Large intestine (tissue), 3 donors: ENCODE results near the gene C9orf50. TPM values are rescaled to one million over a fixed set of nuclear protein-coding genes. Genes with fewer than 3 reads are reported as not detected.
"Not testable (repeated sequence)": the region's sequence is repeated elsewhere in the genome, so short reads cannot be mapped to it uniquely, and the experiment has no call there.

ENCODE experiments used
- DNase-seq, 2 donors: peaks; one replicate each; pipeline versions ENCODE4 v3.0.0 to v3.0.0-alpha.2; 2013
- H3K27ac ChIP-seq: one replicate; pipeline ENCODE4 v1.5.1; 2013; ENCODE audit warnings: low read length
- H3K27me3 ChIP-seq: 2 replicates; pipeline ENCODE4 v1.6.1; 2013; ENCODE audit warnings: low read length; ENCODE audit not compliant: control insufficient read depth, insufficient read depth
- H3K36me3 ChIP-seq: 2 replicates; pipeline ENCODE4 v1.6.1; 2013; ENCODE audit warnings: low read length; ENCODE audit not compliant: control insufficient read depth, insufficient read depth
- H3K4me1 ChIP-seq: one replicate; pipeline ENCODE4 v1.6.1; 2013; ENCODE audit warnings: low read length; ENCODE audit not compliant: control insufficient read depth, insufficient read depth
- H3K4me3 ChIP-seq: one replicate; pipeline ENCODE4 v1.5.1; 2013; ENCODE audit warnings: low read length
- H3K9me3 ChIP-seq: one replicate; pipeline ENCODE4 v1.6.1; 2013; ENCODE audit warnings: mild to moderate bottlenecking, low read depth, low read length, moderate library complexity; ENCODE audit not compliant: control insufficient read depth
- WGBS: methylation state at CpG from one replicate; pipeline ENCODE4 v1.1.5; 2013; ENCODE audit warnings: low lambda C conversion rate; ENCODE audit not compliant: insufficient coverage; 5-methylcytosine and 5-hydroxymethylcytosine counted together
- polyA plus RNA-seq: library from polyadenylated mRNA; unstranded; fragments of 120-200 nt; gene quantifications from one replicate; pipeline ENCODE4 v1.2.1, GENCODE V29; 2013

Gene C9orf50
- polyA plus RNA-seq, 1 donor = 0.33 TPM

- not testable (repeated sequence) for H3K4me1 ChIP-seq, H3K27ac ChIP-seq, H3K36me3 ChIP-seq, H3K9me3 ChIP-seq, DNase-seq, H3K4me3 ChIP-seq
- H3K27me3 ChIP-seq = peaks cover 43% of the 10 kb centered on the region
- no CpG with 5 or more reads among the region's 3 CpGs for WGBS
These were observed 41.3 kb upstream of the C9orf50 start for GRCh38 chr9:129662239-129662638.

- H3K36me3 ChIP-seq = no peaks in the 10 kb centered on the region
- peaks cover 30% of the 10 kb centered on the region for H3K27me3 ChIP-seq
- 100% methylated on average over 1 of the region's 2 CpGs for WGBS
- H3K4me3 ChIP-seq = no peak overlapping the region
- DNase-seq = no peak
- H3K9me3 ChIP-seq = peaks cover 6% of the 10 kb centered on the region
- no peak overlapping the region for H3K27ac ChIP-seq
- no peaks in the 10 kb centered on the region for H3K4me1 ChIP-seq
These were observed 40.1 kb upstream of the C9orf50 start for GRCh38 chr9:129661029-129661428.

GRCh38 chr9:129656795-129657390, 36.0 kb upstream of the C9orf50 start:
- WGBS = no CpG with 5 or more reads among the region's 12 CpGs

GRCh38 chr9:129655696-129656095, 34.8 kb upstream of the C9orf50 start:
- peaks cover 10% of the 10 kb centered on the region for H3K4me1 ChIP-seq
- no peak overlapping the region for H3K4me3 ChIP-seq
- H3K27ac ChIP-seq = no peak overlapping the region
- no peaks in the 10 kb centered on the region for H3K9me3 ChIP-seq
- H3K27me3 ChIP-seq = peaks cover 3% of the 10 kb centered on the region
- 100% methylated on average over 1 of the region's 7 CpGs for WGBS
- no peak for DNase-seq
- H3K36me3 ChIP-seq = no peaks in the 10 kb centered on the region

More at GRCh38 chr9:129656795-129657390, 36.0 kb upstream of the C9orf50 start:
- Histone ChIP-seq H3K9me3 (no peaks in the 10 kb centered on the region), H3K27ac (no peak overlapping the region), H3K27me3 (peaks cover 5% of the 10 kb centered on the region), H3K4me1 (peaks cover 10% of the 10 kb centered on the region), H3K36me3 (no peaks in the 10 kb centered on the region), H3K4me3 (no peak overlapping the region)
- DNase-seq = no peak

- no CpG with 5 or more reads among the region's 7 CpGs for WGBS
- Histone ChIP-seq H3K4me3 (no peak overlapping the region), H3K36me3 (no peaks in the 10 kb centered on the region), H3K9me3 (no peaks in the 10 kb centered on the region), H3K4me1 (peaks cover 10% of the 10 kb centered on the region), H3K27ac (no peak overlapping the region), H3K27me3 (peaks cover 3% of the 10 kb centered on the region)
- no peak for DNase-seq
These were observed 34.3 kb upstream of the C9orf50 start for GRCh38 chr9:129655154-129655553.

- H3K4me1 ChIP-seq = peaks cover 10% of the 10 kb centered on the region
- H3K27ac ChIP-seq = no peak overlapping the region
- H3K4me3 ChIP-seq = no peak overlapping the region
- H3K27me3 ChIP-seq = peaks cover 3% of the 10 kb centered on the region
- no peaks in the 10 kb centered on the region for H3K9me3 ChIP-seq
- WGBS = 12% methylated on average over 5 of the region's 20 CpGs
- H3K36me3 ChIP-seq = no peaks in the 10 kb centered on the region
- DNase-seq = peak in 1 of 2 donors; percentile 33
These were observed 33.7 kb upstream of the C9orf50 start for GRCh38 chr9:129654554-129655040.

- WGBS = no CpG with 5 or more reads among the region's 19 CpGs
- peak in 1 of 2 donors; percentile 26 for DNase-seq
- no peaks in the 10 kb centered on the region for H3K9me3 ChIP-seq
These were observed 33.1 kb upstream of the C9orf50 start for GRCh38 chr9:129653823-129654553.

GRCh38 chr9:129650680-129651235, 29.9 kb upstream of the C9orf50 start:
- H3K4me1 ChIP-seq = peaks cover 10% of the 10 kb centered on the region
- WGBS = no CpG with 5 or more reads among the region's 10 CpGs
- no peak for DNase-seq
- H3K9me3 ChIP-seq = no peaks in the 10 kb centered on the region
- H3K36me3 ChIP-seq = no peaks in the 10 kb centered on the region
- H3K4me3 ChIP-seq = no peak overlapping the region
- peaks cover 3% of the 10 kb centered on the region for H3K27me3 ChIP-seq
- H3K27ac ChIP-seq = no peak overlapping the region

More at GRCh38 chr9:129653823-129654553, 33.1 kb upstream of the C9orf50 start:
- H3K4me1 ChIP-seq = peaks cover 10% of the 10 kb centered on the region
- no peaks in the 10 kb centered on the region for H3K36me3 ChIP-seq
- peaks cover 3% of the 10 kb centered on the region for H3K27me3 ChIP-seq
- no peak overlapping the region for H3K4me3 ChIP-seq
- H3K27ac ChIP-seq = no peak overlapping the region

GRCh38 chr9:129649726-129650679, 29.1 kb upstream of the C9orf50 start:
- Histone ChIP-seq H3K27ac (no peak overlapping the region), H3K36me3 (no peaks in the 10 kb centered on the region), H3K4me3 (no peak overlapping the region), H3K4me1 (peaks cover 7% of the 10 kb centered on the region), H3K27me3 (no peaks in the 10 kb centered on the region), H3K9me3 (no peaks in the 10 kb centered on the region)
- 82% methylated on average over 3 of the region's 20 CpGs for WGBS
- DNase-seq = no peak

GRCh38 chr9:129648764-129649115, 27.8 kb upstream of the C9orf50 start:
- no peak overlapping the region for H3K27ac ChIP-seq
- no peaks in the 10 kb centered on the region for H3K27me3 ChIP-seq
- no CpG with 5 or more reads among the region's 10 CpGs for WGBS
- H3K4me1 ChIP-seq = no peaks in the 10 kb centered on the region
- H3K9me3 ChIP-seq = no peaks in the 10 kb centered on the region
- no peaks in the 10 kb centered on the region for H3K36me3 ChIP-seq
- DNase-seq = no peak
- H3K4me3 ChIP-seq = no peak overlapping the region
